ENCODE results near the gene TSC2.

GRCh38 chr16:2008631-2009163 is 39.1 kb upstream of the TSC2 start:
- TF ChIP-seq CTCF (IDR thresholded peaks at IDR 0.05) (no peak), POLR2A (IDR thresholded peaks at IDR 0.05) (peak; percentile 57)

Data from right lobe of liver (tissue), 4 donors.